Liver (tissue), 9 donors: ENCODE results near the gene TM9SF2. TPM values are rescaled to one million over a fixed set of nuclear protein-coding genes. Genes with fewer than 3 reads are reported as not detected.

Experiments used
- DNase-seq: peaks from one replicate; pipeline ENCODE4 v3.0.0-alpha.2; 2017; ENCODE audit warnings: low spot score
- H3K27ac ChIP-seq, 2 donors: one replicate each; pipeline ENCODE4 v1.7.0; 2013; ENCODE audit warnings: inconsistent platforms in 2 of 2, low read length in 2 of 2, control low read depth in 1 of 2, low read depth in 1 of 2, mild to moderate bottlenecking in 1 of 2
- H3K27me3 ChIP-seq, 4 donors: one replicate each; pipeline versions ENCODE4 v1.6.1 to v1.7.0; 2013; ENCODE audit warnings: low read length in 3 of 4, inconsistent platforms in 1 of 4, mild to moderate bottlenecking in 1 of 4, moderate library complexity in 1 of 4; ENCODE audit not compliant: control insufficient read depth in 4 of 4, insufficient read depth in 4 of 4
- H3K36me3 ChIP-seq, 4 donors: one replicate each; pipeline versions ENCODE4 v1.6.1 to v1.7.0; 2013; ENCODE audit warnings: low read length in 3 of 4, mild to moderate bottlenecking in 3 of 4, low read depth in 1 of 4, moderate library complexity in 1 of 4; ENCODE audit not compliant: control insufficient read depth in 4 of 4, insufficient read depth in 3 of 4
- H3K4me1 ChIP-seq, 4 donors: one replicate each; pipeline versions ENCODE4 v1.6.1 to v1.7.0; 2013; ENCODE audit warnings: low read length in 3 of 4, mild to moderate bottlenecking in 3 of 4, moderate library complexity in 1 of 4; ENCODE audit not compliant: control insufficient read depth in 4 of 4, insufficient read depth in 4 of 4
- H3K4me3 ChIP-seq, 3 donors: one replicate each; pipeline versions ENCODE4 v1.6.1 to v1.7.0; 2013; ENCODE audit warnings: low read length in 3 of 3, control low read depth in 1 of 3, low read depth in 1 of 3, mild to moderate bottlenecking in 1 of 3
- H3K9ac ChIP-seq, 2 donors: one replicate each; pipeline ENCODE4 v1.7.0; 2013; ENCODE audit warnings: low read length in 2 of 2, mild to moderate bottlenecking in 2 of 2, moderate library complexity in 2 of 2, control low read depth in 1 of 2, low read depth in 1 of 2
- H3K9me3 ChIP-seq, 4 donors: one replicate each; pipeline versions ENCODE4 v1.6.1 to v1.7.0; 2013; ENCODE audit warnings: low read length in 3 of 4; ENCODE audit not compliant: control insufficient read depth in 4 of 4
- CTCF ChIP-seq: fragments of 150-350 bp; IDR thresholded peaks from 2 replicates; pipeline ENCODE4 v1.5.1; 2017; ENCODE audit warnings: improper control_type of control experiment, low read depth, low read length; ENCODE audit not compliant: missing input control
- EGR1 ChIP-seq, 2 donors: IDR thresholded peaks; 2 replicates each; pipeline ENCODE4 v1.6.1; 2016 to 2018; ENCODE audit warnings: antibody characterized with exemption in 2 of 2, low read depth in 2 of 2
- FOXA1 ChIP-seq: IDR thresholded peaks from 2 replicates; pipeline ENCODE4 v1.6.1; 2016; ENCODE audit warnings: antibody characterized with exemption
- FOXA2 ChIP-seq: IDR thresholded peaks from 2 replicates; pipeline ENCODE4 v1.6.1; 2016; ENCODE audit warnings: antibody characterized with exemption
- GABPA ChIP-seq, 2 donors: IDR thresholded peaks in 1 of 2; conservative IDR thresholded peaks in 1 of 2; 2 replicates each; pipeline ENCODE4 v1.6.1; 2016; ENCODE audit warnings: antibody characterized with exemption in 2 of 2, mild to moderate bottlenecking in 1 of 2, moderate library complexity in 1 of 2
- HNF4A ChIP-seq, 2 donors: conservative IDR thresholded peaks; 2 replicates each; pipeline ENCODE4 v1.6.1; 2016; ENCODE audit warnings: antibody characterized with exemption in 2 of 2, mild to moderate bottlenecking in 2 of 2
- HNF4G ChIP-seq: IDR thresholded peaks from 2 replicates; pipeline ENCODE4 v1.6.1; 2016; ENCODE audit warnings: antibody characterized with exemption
- JUND ChIP-seq, 2 donors: IDR thresholded peaks; 2 replicates each; pipeline ENCODE4 v1.6.1; 2016; ENCODE audit warnings: antibody characterized with exemption in 2 of 2
- MAX ChIP-seq: IDR thresholded peaks from 2 replicates; pipeline ENCODE4 v1.6.1; 2016; ENCODE audit warnings: antibody characterized with exemption
- NR2F2 ChIP-seq: IDR thresholded peaks from 2 replicates; pipeline ENCODE4 v1.6.1; 2016; ENCODE audit warnings: antibody characterized with exemption
- RAD21 ChIP-seq, 2 donors: IDR thresholded peaks; 2 replicates each; pipeline ENCODE4 v1.6.1; 2016; ENCODE audit warnings: antibody characterized with exemption in 2 of 2, mild to moderate bottlenecking in 2 of 2
- RXRA ChIP-seq, 2 donors: IDR thresholded peaks; 2 replicates each; pipeline ENCODE4 v1.6.1; 2017 to 2018; ENCODE audit warnings: antibody characterized with exemption in 2 of 2, mild to moderate bottlenecking in 1 of 2
- SP1 ChIP-seq: IDR thresholded peaks from 2 replicates; pipeline ENCODE4 v1.6.1; 2018; ENCODE audit warnings: antibody characterized with exemption, mild to moderate bottlenecking
- TAF1 ChIP-seq: conservative IDR thresholded peaks from 2 replicates; pipeline ENCODE4 v1.6.1; 2016; ENCODE audit warnings: antibody characterized with exemption, mild to moderate bottlenecking
- ZBTB33 ChIP-seq: IDR thresholded peaks from 2 replicates; pipeline ENCODE4 v1.6.1; 2016; ENCODE audit warnings: antibody characterized with exemption
- WGBS: extraction: QIAGEN DNeasy Blood & Tissue Kit; methylation state at CpG from one replicate; pipeline ENCODE4 v1.1.7; 2013; 5-methylcytosine and 5-hydroxymethylcytosine counted together
- polyA plus RNA-seq, 2 donors: library from polyadenylated mRNA; stranded (reverse) in 1 of 2; unstranded in 1 of 2; fragments of 200-250 nt in 1 of 2; fragments of >200 nt in 1 of 2; fragmentation: Nextera tagmentation in 1 of 2; extraction: Ambion mirVana in 1 of 2; gene quantifications; one replicate each; pipeline versions ENCODE4 v1.2.1 to v1.2.3, GENCODE V29; 2013 to 2015
- total RNA-seq, 2 donors: library from RNA; depleted of rRNA; stranded (reverse); fragments of >200 nt; gene quantifications; one replicate each; pipeline ENCODE4 v1.2.3, GENCODE V29; 2014
- TF ChIP-seq, protein P1 (sequence below): IDR thresholded peaks from 2 replicates; pipeline ENCODE4 v1.6.1; 2016; ENCODE audit warnings: antibody characterized with exemption
- donor health status: healthy.
- donor health status: healthy.
- donor health status: healthy.
- donor health status: healthy.
- donor health status: healthy.

TM9SF2 gene
- total and polyA plus RNA-seq, 4 donors = 70.2 to 112 (median 99.0) TPM

DNA sequence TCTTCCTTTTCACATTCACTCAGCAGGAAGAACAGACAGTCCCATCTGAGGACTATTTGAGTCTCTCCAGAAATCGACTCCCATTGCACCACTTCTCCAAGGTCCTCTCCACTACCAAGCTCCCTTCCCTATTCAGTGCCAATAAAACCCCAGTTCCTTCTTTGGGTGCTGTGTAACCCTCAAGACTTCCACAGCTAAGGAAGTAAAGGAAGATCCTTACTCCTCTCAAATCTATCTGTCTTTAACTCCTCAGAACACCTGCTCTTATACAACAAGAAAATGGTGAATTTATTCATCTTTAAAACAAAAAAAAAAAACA, 29.2 kb upstream of the TM9SF2 start:
- H3K36me3 ChIP-seq = no peaks in the 10 kb centered on the region
- H3K9me3 ChIP-seq = no peaks in the 10 kb centered on the region
- no peak overlapping the region for H3K4me3 ChIP-seq
- no peak overlapping the region for H3K27ac ChIP-seq
- TF ChIP-seq GABPA (IDR thresholded peaks at IDR 0.05 in 1 of 2, conservative IDR thresholded peaks at IDR 0.05 in 1 of 2) (no peak), RAD21 (IDR thresholded peaks at IDR 0.05) (no peak), HNF4G (no peak), CTCF (no peak), SP1 (no peak), JUND (IDR thresholded peaks at IDR 0.05) (no peak), HNF4A (conservative IDR thresholded peaks at IDR 0.05) (no peak), FOXA1 (no peak)
- DNase-seq = no peak
- 73% methylated on average over 1 of the region's 1 CpG for WGBS
- no peak overlapping the region for H3K9ac ChIP-seq
- no peaks in the 10 kb centered on the region for H3K4me1 ChIP-seq
- H3K27me3 ChIP-seq = no peaks in the 10 kb centered on the region

- no peak overlapping the region for H3K9ac ChIP-seq
- no peak overlapping the region for H3K4me3 ChIP-seq
- no peaks in the 10 kb centered on the region for H3K27me3 ChIP-seq
- H3K36me3 ChIP-seq = no peaks in the 10 kb centered on the region
- H3K27ac ChIP-seq = no peak overlapping the region
- WGBS = 85% methylated on average over 9 of the region's 9 CpGs
- no peak for TF ChIP-seq EGR1 (IDR thresholded peaks at IDR 0.05; ENCODE audit: low read depth in 2 of 2)
- TF ChIP-seq, protein P1, sequence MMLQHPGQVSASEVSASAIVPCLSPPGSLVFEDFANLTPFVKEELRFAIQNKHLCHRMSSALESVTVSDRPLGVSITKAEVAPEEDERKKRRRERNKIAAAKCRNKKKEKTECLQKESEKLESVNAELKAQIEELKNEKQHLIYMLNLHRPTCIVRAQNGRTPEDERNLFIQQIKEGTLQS = no peak
- TF ChIP-seq TAF1 = no peak
- no peak for TF ChIP-seq FOXA1
- no peak for TF ChIP-seq JUND (IDR thresholded peaks at IDR 0.05)
- no peak for TF ChIP-seq RXRA (IDR thresholded peaks at IDR 0.05)
- no peak for TF ChIP-seq FOXA2
- no peak for TF ChIP-seq RAD21 (IDR thresholded peaks at IDR 0.05)
- no peak for TF ChIP-seq GABPA (IDR thresholded peaks at IDR 0.05 in 1 of 2, conservative IDR thresholded peaks at IDR 0.05 in 1 of 2)
- TF ChIP-seq NR2F2 = no peak
- no peak for TF ChIP-seq MAX
- no peak for TF ChIP-seq ZBTB33
- DNase-seq = no peak
- H3K4me1 ChIP-seq = no peaks in the 10 kb centered on the region
- no peaks in the 10 kb centered on the region for H3K9me3 ChIP-seq
Observed at GRCh38 chr13:99473515-99473914, 27.8 kb upstream of the TM9SF2 start.

- Histone ChIP-seq H3K9me3 (no peaks in the 10 kb centered on the region), H3K9ac (no peak overlapping the region), H3K27me3 (no peaks in the 10 kb centered on the region), H3K4me1 (no peaks in the 10 kb centered on the region), H3K27ac (no peak overlapping the region), H3K36me3 (no peaks in the 10 kb centered on the region), H3K4me3 (no peak overlapping the region)
- WGBS = 51% methylated on average over 5 of the region's 5 CpGs
- no peak for TF ChIP-seq ZBTB33
- no peak for TF ChIP-seq SP1
- TF ChIP-seq CTCF = no peak
- TF ChIP-seq RAD21 (IDR thresholded peaks at IDR 0.05) = no peak
- no peak for TF ChIP-seq HNF4G
- no peak for TF ChIP-seq TAF1
- TF ChIP-seq RXRA (IDR thresholded peaks at IDR 0.05) = no peak
- no peak for TF ChIP-seq JUND (IDR thresholded peaks at IDR 0.05)
- no peak for TF ChIP-seq FOXA2
- no peak for TF ChIP-seq GABPA (IDR thresholded peaks at IDR 0.05 in 1 of 2, conservative IDR thresholded peaks at IDR 0.05 in 1 of 2)
- TF ChIP-seq NR2F2 = no peak
- TF ChIP-seq EGR1 (IDR thresholded peaks at IDR 0.05; ENCODE audit: low read depth in 2 of 2) = no peak
- no peak for TF ChIP-seq MAX
- TF ChIP-seq, protein P1 = no peak
- no peak for DNase-seq
Observed at GRCh38 chr13:99476648-99477047, 24.6 kb upstream of the TM9SF2 start.
